ENCODE results near the gene LMO7. TPM values are rescaled to one million over a fixed set of nuclear protein-coding genes. Genes with fewer than 3 reads are reported as not detected.

The LMO7 gene
- total RNA-seq (100 to 1,000 TPM in 3 of 5 donors, 10 to 100 TPM in 2; 65.9 to 214 (median 143) TPM), polyA plus RNA-seq (10 to 100 TPM; 17.1 to 42.8 (median 23.3) TPM)
- long read RNA-seq, donor 1, transcript LMO7-227 (1 exons, 2,039 nt) = major isoform, 5 of 5 reads
- long read RNA-seq, donor 1, partial matches to known transcripts = 0 of 5 reads
- long read RNA-seq, donor 1, other reads (novel, unspliced or antisense) = 0 of 5 reads
- long read RNA-seq, donor 2, partial matches to known transcripts = 0 of 4 reads
- long read RNA-seq, donor 2, other reads (novel, unspliced or antisense) = 0 of 4 reads
- long read RNA-seq, donor 3, partial matches to known transcripts = 0 of 5 reads
- long read RNA-seq, donor 3, other reads (novel, unspliced or antisense) = 0 of 5 reads
- long read RNA-seq, donor 4, partial matches to known transcripts = 0 of 2 reads
- long read RNA-seq, donor 4, other reads (novel, unspliced or antisense) = 0 of 2 reads
- long read RNA-seq, donor 5, partial matches to known transcripts = 0 of 1 reads
- long read RNA-seq, donor 5, other reads (novel, unspliced or antisense) = 0 of 1 reads
- long read RNA-seq, donor 6, transcript LMO7-227 (1 exons, 2,039 nt) = major isoform, 6 of 7 reads
- long read RNA-seq, donor 6, partial matches to known transcripts = 0 of 7 reads
- long read RNA-seq, donor 6, other reads (novel, unspliced or antisense) = 0 of 7 reads
- long read RNA-seq, donor 7, transcript LMO7-227 (1 exons, 2,039 nt) = major isoform, 7 of 8 reads
- long read RNA-seq, donor 7, partial matches to known transcripts = 0 of 8 reads
- long read RNA-seq, donor 7, other reads (novel, unspliced or antisense) = 0 of 8 reads
- long read RNA-seq, donor 8, transcript LMO7-227 (1 exons, 2,039 nt) = major isoform, 5 of 7 reads
- long read RNA-seq, donor 8, partial matches to known transcripts = 0 of 7 reads
- long read RNA-seq, donor 8, other reads (novel, unspliced or antisense) = 0 of 7 reads
- long read RNA-seq, donor 9, transcript LMO7-227 (1 exons, 2,039 nt) = major isoform, 7 of 10 reads
- long read RNA-seq, donor 9, partial matches to known transcripts = 0 of 10 reads
- long read RNA-seq, donor 9, other reads (novel, unspliced or antisense) = 0 of 10 reads
- long read RNA-seq, donor 10, partial matches to known transcripts = 0 of 2 reads
- long read RNA-seq, donor 10, other reads (novel, unspliced or antisense) = 0 of 2 reads

GRCh38 chr13:75635828-75636435 is at the start of gene LMO7:
LMO7 (plus strand) TSS chr13:75636330; CDS start chr13:75636658, 328 bp downstream.
- Histone ChIP-seq H3K9me3 (no peaks in the 10 kb centered on the region), H3K27me3 (peaks cover 0 to 24% (median 10%) of the 10 kb centered on the region in 3 donors), H3K27ac (peak within 1 kb of the TSS in 4 of 5 donors; percentile 54 to 79 (median 58)), H3K36me3 (no peaks in the 10 kb centered on the region), H3K4me3 (peak within 1 kb of the TSS; percentile 58 to 73 (median 67)), H3K4me1 (peaks cover 7 to 24% (median 20%) of the 10 kb centered on the region in 4 donors)
- TF ChIP-seq POLR2AphosphoS5 (IDR thresholded peaks at IDR 0.05) (no peak), EP300 (IDR thresholded peaks at IDR 0.05) (no peak), CTCF (IDR thresholded peaks at IDR 0.05) (no peak), POLR2A (IDR thresholded peaks at IDR 0.05) (no peak)
- peak; percentile 53 to 74 for DNase-seq
- intact Hi-C loops (cut with DNase I; ENCODE audit: low total_unique reads) = no loop called here
- WGBS, 5 donors = 0 to 3% (median 1%) methylated on average over 36 to 75 of the region's 76 CpGs

GRCh38 chr13:75587679-75588078 is 48.5 kb upstream of the LMO7 start:
- no peak overlapping the region for H3K4me3 ChIP-seq
- peak in 1 of 2 donors; percentile 11 for DNase-seq
- intact Hi-C loops (cut with DNase I; ENCODE audit: low total_unique reads) = no loop called here
- no peaks in the 10 kb centered on the region for H3K27me3 ChIP-seq
- no peaks in the 10 kb centered on the region for H3K4me1 ChIP-seq
- H3K36me3 ChIP-seq = peaks cover 0 to 39% (median 34%) of the 10 kb centered on the region in 4 donors
- TF ChIP-seq CTCF (IDR thresholded peaks at IDR 0.05) (no peak), POLR2A (IDR thresholded peaks at IDR 0.05) (no peak), POLR2AphosphoS5 (IDR thresholded peaks at IDR 0.05) (no peak), EP300 (IDR thresholded peaks at IDR 0.05) (no peak)
- peaks cover 0 to 13% (median 0%) of the 10 kb centered on the region in 4 donors for H3K9me3 ChIP-seq
- WGBS, 5 donors = 61 to 85% (median 78%) methylated on average over 1 of the region's 1 CpG
- H3K27ac ChIP-seq = no peak overlapping the region

- TF ChIP-seq EP300 (IDR thresholded peaks at IDR 0.05) (no peak), CTCF (IDR thresholded peaks at IDR 0.05) (no peak), POLR2AphosphoS5 (IDR thresholded peaks at IDR 0.05) (no peak), POLR2A (IDR thresholded peaks at IDR 0.05) (no peak)
- 54 to 64% (median 58%) methylated on average over 1 of the region's 1 CpG for WGBS, 5 donors
- H3K4me1 ChIP-seq = no peaks in the 10 kb centered on the region
- no peak overlapping the region for H3K4me3 ChIP-seq
- H3K9me3 ChIP-seq = no peaks in the 10 kb centered on the region
- no peak for DNase-seq
- no peak overlapping the region for H3K27ac ChIP-seq
- intact Hi-C loops (cut with DNase I; ENCODE audit: low total_unique reads) = no loop called here
- no peaks in the 10 kb centered on the region for H3K27me3 ChIP-seq
- peaks cover 0 to 31% (median 26%) of the 10 kb centered on the region in 4 donors for H3K36me3 ChIP-seq
Measured at GRCh38 chr13:75596657-75597182, 39.4 kb upstream of the LMO7 start.

Data from stomach (tissue), 19 donors.